K562 (cell line): ENCODE measurements around the gene NXN.

ENCODE experiments used
- ATF4 ChIP-seq: fragments of 450-650 bp; formaldehyde crosslinking; IDR thresholded peaks from 2 replicates; pipeline ENCODE4 v1.4.0; 2022; ENCODE audit warnings: mild to moderate bottlenecking, moderate library complexity
- CREB3L1 ChIP-seq: fragments of 450-650 bp; IDR thresholded peaks from 2 replicates; pipeline ENCODE4 v1.6.1; 2014; ENCODE audit warnings: low read depth, mild to moderate bottlenecking, moderate library complexity, borderline replicate concordance
- CTCF ChIP-seq, 3 experiments: IDR thresholded peaks in 2 of 3; conservative IDR thresholded peaks in 1 of 3; 2 replicates each; pipeline ENCODE4 v1.5.1; 2011 to 2012; ENCODE audit warnings: low read length in 3 of 3, mild to moderate bottlenecking in 3 of 3, control low read depth in 2 of 3, improper control_type of control experiment in 1 of 3, inconsistent platforms in 1 of 3, low read depth in 1 of 3, mixed read lengths in 1 of 3, moderate library complexity in 1 of 3; ENCODE audit not compliant: insufficient read depth in 2 of 3
- LARP7 ChIP-seq: fragments of 450-650 bp; IDR thresholded peaks from 2 replicates; pipeline ENCODE4 v1.6.1; 2016
- NKRF ChIP-seq: fragments of 450-650 bp; IDR thresholded peaks from 2 replicates; pipeline ENCODE4 v1.6.1; 2016; ENCODE audit warnings: borderline replicate concordance
- POLR2A ChIP-seq: fragments of 450-650 bp; conservative IDR thresholded peaks from 2 replicates; pipeline ENCODE4 v1.6.1; 2016
- POU5F1 ChIP-seq: fragments of 150-350 bp; IDR thresholded peaks from 2 replicates; pipeline ENCODE4 v1.6.1; 2014; ENCODE audit warnings: borderline replicate concordance, low read length, low read depth, mild to moderate bottlenecking; ENCODE audit not compliant: partially characterized antibody
- ZNF354B ChIP-seq: fragments of 250-450 bp; sonication (Bioruptor Pico); IDR thresholded peaks from 2 replicates; pipeline ENCODE4 v1.4.0; 2020

GRCh38 chr17:927611-928461 lies 51.7 kb downstream of the NXN start:
- TF ChIP-seq CREB3L1 (no peak), NKRF (no peak), CTCF (IDR thresholded peaks at IDR 0.05 in 2 of 3, conservative IDR thresholded peaks at IDR 0.05 in 1 of 3; ENCODE audit: insufficient read depth in 2 of 3, low read depth in 1 of 3, low read length in 3 of 3) (no peak), POU5F1 (no peak), POLR2A (no peak), ZNF354B (no peak), ATF4 (CRISPR knock-in tag) (no peak), LARP7 (no peak)
